Cardiac fibroblast (primary cell): Measurements from ENCODE around the gene SLIT3.

ENCODE experiments used
- DNase-seq, 2 donors: peaks; one replicate each; pipeline versions ENCODE4 v3.0.0 to v3.0.0-alpha.2; 2010; ENCODE audit warnings: low read depth in 2 of 2
- H3K4me3 ChIP-seq, 2 donors: replicated peaks in 1 of 2; 1 replicate in 1 of 2; 2 replicates in 1 of 2; pipeline ENCODE4 v1.5.1; 2011; ENCODE audit warnings: low read depth in 2 of 2, low read length in 2 of 2, mild to moderate bottlenecking in 2 of 2, moderate library complexity in 1 of 2
- CTCF ChIP-seq: IDR thresholded peaks from one replicate; pipeline ENCODE4 v1.5.1; 2011; ENCODE audit warnings: low read depth, mild to moderate bottlenecking, low read length, inconsistent platforms

The SLIT3 gene

DNA sequence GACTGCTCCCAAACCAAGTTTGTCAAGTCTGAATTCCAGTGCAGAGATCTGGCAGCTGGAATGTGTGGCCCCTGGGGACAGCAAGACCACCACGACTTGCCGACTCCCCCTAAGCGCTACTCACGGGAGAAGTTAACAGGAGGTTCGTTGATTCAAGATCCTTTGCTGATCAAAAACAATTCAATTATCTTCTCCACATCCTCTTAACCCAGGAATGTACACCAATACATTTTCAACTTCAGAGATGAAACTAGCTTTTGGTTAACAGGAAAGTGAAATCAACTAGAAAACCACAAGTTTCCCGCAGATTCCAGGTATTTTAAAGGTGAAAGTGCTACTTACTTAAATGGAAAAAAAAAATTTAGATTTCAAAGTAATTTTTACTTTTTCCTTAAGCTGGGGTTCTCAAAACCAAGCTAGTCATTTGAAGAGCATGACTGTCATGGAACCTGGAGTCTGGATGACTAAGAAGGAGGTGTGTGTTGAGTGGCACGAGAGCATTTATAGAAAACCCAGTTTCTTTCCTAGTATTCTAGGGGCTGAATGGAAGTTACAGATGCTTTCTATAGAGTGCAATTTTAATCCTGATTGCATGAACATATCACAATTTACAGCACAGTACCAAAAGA lies 464.2 kb downstream of the SLIT3 start:
- DNase-seq: no peak
- TF ChIP-seq CTCF: no peak
- H3K4me3 ChIP-seq: no peak overlapping the region

DNA sequence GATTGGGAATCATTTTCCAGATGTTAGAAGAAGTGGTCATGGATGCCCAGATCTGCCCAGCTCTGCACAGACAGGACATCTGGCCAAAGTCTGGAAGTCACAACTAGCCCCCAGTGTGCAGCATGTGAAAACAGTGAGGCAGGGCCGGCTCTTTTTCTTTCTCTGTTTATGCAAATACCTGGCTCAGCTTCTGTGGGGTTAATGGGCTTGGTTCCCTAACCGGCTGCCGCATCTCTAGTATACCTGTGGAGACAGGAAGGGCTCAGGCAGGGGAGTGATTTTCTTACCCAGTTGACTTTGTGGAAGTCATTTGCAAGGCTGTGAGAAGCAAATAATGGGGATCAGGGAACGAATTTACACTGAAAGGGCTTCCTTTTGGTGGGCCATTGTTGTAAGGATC lies 467.0 kb downstream of the SLIT3 start:
- no peak overlapping the region for H3K4me3 ChIP-seq
- DNase-seq: no peak
- TF ChIP-seq CTCF: no peak

GRCh38 chr5:168833383-168833782 lies 467.6 kb downstream of the SLIT3 start:
- H3K4me3 ChIP-seq: no peak overlapping the region
- no peak for TF ChIP-seq CTCF
- no peak for DNase-seq

DNA sequence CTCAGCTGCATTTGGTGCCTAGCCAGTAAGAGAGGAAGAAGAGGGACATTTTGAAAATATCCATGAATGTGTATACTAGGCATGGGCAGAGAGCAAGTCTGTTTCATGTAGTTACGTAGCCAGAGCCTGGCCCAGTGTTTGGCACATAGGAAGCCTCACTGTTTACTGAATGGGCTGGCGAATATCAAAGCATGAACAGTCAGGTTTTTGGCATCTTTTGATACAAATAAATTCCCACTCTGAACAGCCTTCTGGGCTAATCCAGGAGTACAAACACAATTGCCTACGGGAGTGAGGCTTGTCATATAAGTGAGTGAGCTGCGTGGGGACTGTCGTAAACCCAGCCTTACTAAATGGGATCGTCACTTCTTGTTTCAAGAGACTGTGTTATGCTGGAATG lies 468.6 kb downstream of the SLIT3 start:
- H3K4me3 ChIP-seq: no peak overlapping the region
- no peak for TF ChIP-seq CTCF
- DNase-seq: no peak

- H3K4me3 ChIP-seq: no peak overlapping the region
- no peak for DNase-seq
- TF ChIP-seq CTCF: no peak
Observed at GRCh38 chr5:168831383-168831782, 469.6 kb downstream of the SLIT3 start.

GRCh38 chr5:168830833-168831232 lies 470.1 kb downstream of the SLIT3 start:
- no peak for TF ChIP-seq CTCF
- H3K4me3 ChIP-seq: no peak overlapping the region
- no peak for DNase-seq

GRCh38 chr5:168829922-168830417 lies 471.0 kb downstream of the SLIT3 start:
- no peak overlapping the region for H3K4me3 ChIP-seq
- no peak for DNase-seq
- no peak for TF ChIP-seq CTCF
